ENCODE data around the gene LRRTM1.

The LRRTM1 gene

DNA sequence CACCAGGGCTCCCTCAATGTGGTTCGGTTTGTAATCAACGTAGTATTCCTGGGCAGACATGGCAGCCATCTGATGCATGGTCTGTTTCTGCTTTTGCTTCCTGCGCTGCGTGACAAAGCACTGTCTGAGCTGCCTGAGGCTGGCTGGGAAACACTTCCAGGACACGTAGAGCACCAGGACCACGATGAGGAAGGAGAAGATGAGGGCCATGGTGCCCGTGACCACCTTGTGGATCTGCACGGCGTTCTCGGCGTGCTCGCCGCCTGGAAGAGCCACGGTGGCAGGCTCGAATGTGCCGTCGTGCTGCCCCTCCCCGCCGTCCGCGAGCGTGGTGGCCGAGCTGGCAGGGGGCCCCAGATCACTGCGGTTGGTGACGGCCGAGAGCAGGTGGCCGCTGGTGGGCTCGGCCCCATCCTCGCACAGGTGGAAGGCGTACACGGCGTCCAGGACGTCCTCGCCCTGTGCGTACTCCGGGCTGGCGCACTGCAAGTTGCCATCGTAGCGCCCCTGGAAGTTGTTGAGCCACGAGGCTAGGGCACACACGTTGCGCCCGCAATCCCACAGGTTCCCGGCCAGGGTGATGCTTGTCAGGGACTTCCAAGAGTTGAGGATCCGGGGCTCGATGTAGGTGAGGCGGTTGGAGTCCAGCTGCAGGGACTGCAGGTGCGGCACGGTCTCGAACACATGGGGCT is 2.1 kb downstream of the LRRTM1 start:
- TF ChIP-seq, protein P1, sequence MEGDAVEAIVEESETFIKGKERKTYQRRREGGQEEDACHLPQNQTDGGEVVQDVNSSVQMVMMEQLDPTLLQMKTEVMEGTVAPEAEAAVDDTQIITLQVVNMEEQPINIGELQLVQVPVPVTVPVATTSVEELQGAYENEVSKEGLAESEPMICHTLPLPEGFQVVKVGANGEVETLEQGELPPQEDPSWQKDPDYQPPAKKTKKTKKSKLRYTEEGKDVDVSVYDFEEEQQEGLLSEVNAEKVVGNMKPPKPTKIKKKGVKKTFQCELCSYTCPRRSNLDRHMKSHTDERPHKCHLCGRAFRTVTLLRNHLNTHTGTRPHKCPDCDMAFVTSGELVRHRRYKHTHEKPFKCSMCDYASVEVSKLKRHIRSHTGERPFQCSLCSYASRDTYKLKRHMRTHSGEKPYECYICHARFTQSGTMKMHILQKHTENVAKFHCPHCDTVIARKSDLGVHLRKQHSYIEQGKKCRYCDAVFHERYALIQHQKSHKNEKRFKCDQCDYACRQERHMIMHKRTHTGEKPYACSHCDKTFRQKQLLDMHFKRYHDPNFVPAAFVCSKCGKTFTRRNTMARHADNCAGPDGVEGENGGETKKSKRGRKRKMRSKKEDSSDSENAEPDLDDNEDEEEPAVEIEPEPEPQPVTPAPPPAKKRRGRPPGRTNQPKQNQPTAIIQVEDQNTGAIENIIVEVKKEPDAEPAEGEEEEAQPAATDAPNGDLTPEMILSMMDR (IDR thresholded peaks at IDR 0.05), result no peak
- H3K27ac ChIP-seq, result no peak overlapping the region
- peak overlapping the region; percentile 51 for H3K4me3 ChIP-seq
- DNase-seq (ENCODE audit: low spot score), result no peak

- peak overlapping the region; percentile 43 for H3K4me3 ChIP-seq
- H3K27ac ChIP-seq, result no peak overlapping the region
- DNase-seq (ENCODE audit: low spot score), result no peak
- TF ChIP-seq, protein P1 (IDR thresholded peaks at IDR 0.05), result no peak
These were observed 2.6 kb downstream of the LRRTM1 start for GRCh38 chr2:80302001-80302313.

GRCh38 chr2:80300954-80301353 is 3.6 kb downstream of the LRRTM1 start:
- no peak overlapping the region for H3K27ac ChIP-seq
- TF ChIP-seq, protein P1 (IDR thresholded peaks at IDR 0.05), result no peak
- no peak for DNase-seq (ENCODE audit: low spot score)
- H3K4me3 ChIP-seq, result no peak overlapping the region

DNA sequence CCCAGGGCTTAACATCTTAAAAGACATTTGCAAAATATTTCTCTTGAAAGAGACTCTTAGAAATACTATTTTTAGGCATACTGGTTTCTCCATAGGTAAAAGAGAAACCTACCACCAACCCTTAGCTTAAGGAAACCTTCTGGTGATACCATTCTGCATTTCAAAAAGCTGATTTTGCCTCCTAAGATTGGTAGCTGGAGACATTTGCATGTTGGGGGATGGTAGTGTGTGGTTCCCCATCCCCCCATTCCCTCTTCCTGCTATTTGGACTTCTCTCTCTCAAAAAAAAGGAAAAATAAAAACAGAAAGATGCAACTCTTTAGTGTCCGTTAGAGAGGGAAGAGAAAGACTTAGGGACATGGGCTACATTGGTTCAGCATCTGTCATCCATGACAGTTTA is 4.2 kb downstream of the LRRTM1 start:
- TF ChIP-seq, protein P1 (IDR thresholded peaks at IDR 0.05), result no peak
- Histone ChIP-seq H3K27ac (no peak overlapping the region), H3K4me3 (no peak overlapping the region)
- DNase-seq (ENCODE audit: low spot score), result no peak

DNA sequence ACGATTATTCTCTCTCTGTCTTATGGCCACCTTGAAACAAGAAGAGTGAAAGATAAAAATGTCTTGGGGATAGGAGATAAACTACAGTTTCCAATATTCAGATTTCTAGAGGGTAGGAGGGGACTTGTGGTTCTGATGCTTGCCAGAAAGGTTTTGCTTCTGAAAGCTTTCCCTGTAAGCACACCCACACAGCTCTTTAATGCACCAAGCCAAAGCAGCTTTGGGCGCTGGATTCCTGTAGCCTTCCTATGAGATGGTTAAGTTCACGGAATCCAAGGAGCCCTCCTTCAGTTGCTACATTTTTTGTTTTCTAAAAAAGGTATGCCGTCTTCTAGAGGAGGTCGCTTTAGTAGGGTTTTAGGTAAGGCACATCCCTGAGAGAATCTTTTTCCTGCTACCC is 4.9 kb downstream of the LRRTM1 start:
- Histone ChIP-seq H3K4me3 (no peak overlapping the region), H3K27ac (no peak overlapping the region)
- TF ChIP-seq, protein P1 (IDR thresholded peaks at IDR 0.05), result no peak
- no peak for DNase-seq (ENCODE audit: low spot score)

- Histone ChIP-seq H3K4me3 (no peak overlapping the region), H3K27ac (no peak overlapping the region)
- no peak for DNase-seq (ENCODE audit: low spot score)
- TF ChIP-seq, protein P1 (IDR thresholded peaks at IDR 0.05), result no peak
These were observed 5.6 kb downstream of the LRRTM1 start for GRCh38 chr2:80298954-80299353.

DNA sequence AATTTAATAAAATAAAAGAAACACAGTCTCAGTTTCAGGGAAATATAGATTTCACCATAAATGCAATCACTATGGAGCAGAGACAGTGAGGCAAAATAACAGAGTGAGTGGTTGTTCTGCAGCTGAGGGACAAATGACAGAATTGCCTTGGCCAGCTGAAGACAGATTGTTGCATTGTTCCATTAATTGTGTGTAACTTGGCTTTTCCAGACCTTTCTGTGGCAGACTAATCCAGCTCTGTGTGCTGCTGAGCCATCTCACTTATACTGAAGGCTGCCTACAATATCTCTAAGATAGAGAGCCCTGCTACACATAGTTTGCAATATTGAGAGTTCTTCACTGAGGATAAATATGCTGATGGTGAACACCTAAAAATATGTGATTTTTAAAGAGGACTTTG is 11.5 kb downstream of the LRRTM1 start:
- DNase-seq (ENCODE audit: low spot score), result no peak
- TF ChIP-seq, protein P1 (IDR thresholded peaks at IDR 0.05), result no peak
- Histone ChIP-seq H3K4me3 (no peak overlapping the region), H3K27ac (no peak overlapping the region)
